K562 (cell line): ENCODE measurements around the gene CCNO. TPM values are rescaled to one million over a fixed set of nuclear protein-coding genes. Genes with fewer than 3 reads are reported as not detected.

Experiments
- ATAC-seq: fragments of 200-7000 bp; cut with Tn5 transposase; 3 replicates; pipeline ENCODE4 v1.9.1; 2020; ENCODE audit warnings: moderate library complexity
- BruUV-seq: library from RNA; stranded (reverse); fragments of 400-500 nt; replicated peaks from 2 replicates; lab custom pipeline; 2021; lab: Mats Ljungman, UMichigan
- CTCF ChIA-PET: fragments of 300-600 bp; formaldehyde crosslinking; extraction: SDS; loops from one replicate; lab custom pipeline; 2021; ENCODE audit warnings: low intra/inter-chr PET ratio; lab: Yijun Ruan, JAX
- POLR2A ChIA-PET: fragments of 300-600, 350-650 bp; sonication (Branson Sonifier 250); formaldehyde crosslinking; extraction: SDS; loops from one replicate; lab custom pipeline; 2021; ENCODE audit warnings: antibody characterized with exemption, inconsistent platforms; lab: Yijun Ruan, JAX
- DNase-seq, 4 experiments: peaks; one replicate each; pipeline versions ENCODE4 v3.0.0 to v3.0.0-alpha.2; 2011 to 2018; ENCODE audit warnings: low spot score in 3 of 4, mixed read lengths in 3 of 4; ENCODE audit errors: extremely low read depth in 1 of 4
- FAIRE-seq: peaks from 2 replicates; lab custom pipeline; 2011; peaks lifted over from hg19 to GRCh38; lab: Jason Lieb, UNC
- H2AFZ ChIP-seq: 2 replicates; pipeline ENCODE4 v1.6.0; 2011; ENCODE audit warnings: low read depth, low read length, control low read depth, inconsistent platforms
- H3K27ac ChIP-seq: fragments of 200-600 bp; 3 replicates; pipeline ENCODE4 v1.8.0; 2011; ENCODE audit warnings: low read depth, mild to moderate bottlenecking, control low read depth, inconsistent platforms, low read length, moderate library complexity, mixed read lengths; ENCODE audit errors: extremely low read depth
- H3K27me3 ChIP-seq, 2 experiments: fragments of 300-600 bp in 1 of 2; 2 replicates in 1 of 2; 3 replicates in 1 of 2; pipeline versions ENCODE4 v1.6.0 to v1.8.0; 2011; ENCODE audit warnings: inconsistent platforms in 2 of 2, low read length in 2 of 2, mild to moderate bottlenecking in 1 of 2, mixed read lengths in 1 of 2, moderate library complexity in 1 of 2; ENCODE audit not compliant: control insufficient read depth in 2 of 2, insufficient read depth in 2 of 2
- H3K36me3 ChIP-seq: fragments of 300-600 bp; 3 replicates; pipeline ENCODE4 v1.8.0; 2011; ENCODE audit warnings: mild to moderate bottlenecking, low read length, inconsistent platforms; ENCODE audit not compliant: control insufficient read depth, insufficient read depth
- H3K4me1 ChIP-seq, 2 experiments: fragments of 200-600 bp in 1 of 2; replicated peaks in 1 of 2; 2 replicates in 1 of 2; 3 replicates in 1 of 2; pipeline versions ENCODE4 v1.5.1 to v1.8.0; 2011; ENCODE audit warnings: inconsistent platforms in 2 of 2, low read length in 2 of 2, mild to moderate bottlenecking in 1 of 2, mixed read lengths in 1 of 2, moderate library complexity in 1 of 2; ENCODE audit not compliant: control insufficient read depth in 2 of 2, insufficient read depth in 2 of 2
- H3K4me2 ChIP-seq: 2 replicates; pipeline ENCODE4 v1.6.1; 2011; ENCODE audit warnings: low read length, control low read depth, inconsistent platforms, mixed read lengths; ENCODE audit not compliant: insufficient read depth
- H3K4me3 ChIP-seq: fragments of 200-600 bp; sonication (generic), shearing (Covaris generic); 2 replicates; pipeline ENCODE4 v1.5.1; 2016; ENCODE audit warnings: control low read depth, inconsistent platforms
- H3K79me2 ChIP-seq: fragments of 200-600 bp; 3 replicates; pipeline ENCODE4 v1.8.0; 2011; ENCODE audit warnings: low read length, inconsistent platforms; ENCODE audit not compliant: control insufficient read depth, insufficient read depth
- H3K9ac ChIP-seq, 2 experiments: 2 replicates each; pipeline versions ENCODE4 v1.6.0 to v1.6.1; 2011; ENCODE audit warnings: low read depth in 2 of 2, low read length in 2 of 2, control low read depth in 1 of 2, inconsistent platforms in 1 of 2, mild to moderate bottlenecking in 1 of 2, mixed read lengths in 1 of 2; ENCODE audit not compliant: insufficient read depth in 1 of 2
- H3K9me1 ChIP-seq: one replicate; pipeline ENCODE4 v1.6.0; 2011; ENCODE audit warnings: inconsistent platforms, mild to moderate bottlenecking, low read length, moderate library complexity; ENCODE audit not compliant: control insufficient read depth, insufficient read depth
- H3K9me3 ChIP-seq: replicated peaks from 2 replicates; pipeline ENCODE4 v1.5.1; 2011; ENCODE audit warnings: low read depth, low read length, inconsistent platforms; ENCODE audit not compliant: control insufficient read depth, insufficient read depth
- H4K20me1 ChIP-seq: replicated peaks from 2 replicates; pipeline ENCODE4 v1.6.1; 2011; ENCODE audit warnings: low read length, inconsistent platforms, mixed read lengths; ENCODE audit not compliant: control insufficient read depth, insufficient read depth
- CBFA2T3 ChIP-seq: fragments of 450-650 bp; IDR thresholded peaks from 2 replicates; pipeline ENCODE4 v1.6.1; 2017
- CCNT2 ChIP-seq: IDR thresholded peaks from 2 replicates; pipeline ENCODE4 v1.6.1; 2011; ENCODE audit warnings: borderline replicate concordance, low read depth, mild to moderate bottlenecking, moderate library complexity, mixed read lengths, low read length; ENCODE audit not compliant: insufficient read length; ENCODE audit errors: extremely low read depth
- ELF2 ChIP-seq: fragments of 250-450 bp; sonication (Bioruptor Pico); IDR thresholded peaks from 2 replicates; pipeline ENCODE4 v1.5.0; 2021; ENCODE audit warnings: mild to moderate bottlenecking
- FOXK1 ChIP-seq: sonication (generic); formaldehyde crosslinking; IDR thresholded peaks from 2 replicates; pipeline ENCODE4 v1.8.0; 2022; ENCODE audit warnings: missing genetic modification reagents, mild to moderate bottlenecking, borderline replicate concordance
- KAT7 ChIP-seq: sonication (generic); formaldehyde crosslinking; IDR thresholded peaks from 2 replicates; pipeline ENCODE4 v1.8.0; 2022; ENCODE audit warnings: missing genetic modification reagents, mild to moderate bottlenecking, borderline replicate concordance
- NR2C1 ChIP-seq, 2 experiments: fragments of 450-650 bp; IDR thresholded peaks; 2 replicates each; pipeline ENCODE4 v1.6.1; 2017; ENCODE audit warnings: mild to moderate bottlenecking in 2 of 2, antibody characterized with exemption in 1 of 2, inconsistent platforms in 1 of 2, missing compliant biosample characterization in 1 of 2, missing genetic modification characterization in 1 of 2
- TRIM24 ChIP-seq, 2 experiments: fragments of 450-650 bp; IDR thresholded peaks; 2 replicates each; pipeline ENCODE4 v1.6.1; 2016
- ZMIZ1 ChIP-seq, 2 experiments: fragments of 150-350 bp in 1 of 2; IDR thresholded peaks; 2 replicates each; pipeline ENCODE4 v1.6.1; 2012 to 2016; ENCODE audit warnings: low read depth in 2 of 2, low read length in 2 of 2, mild to moderate bottlenecking in 1 of 2, moderate library complexity in 1 of 2
- ZNF140 ChIP-seq: fragments of 250-450 bp; sonication (Bioruptor Pico); IDR thresholded peaks from 2 replicates; pipeline ENCODE4 v1.8.0; 2021; ENCODE audit warnings: moderate library complexity, mild to moderate bottlenecking, inconsistent platforms
- ZNF23 ChIP-seq: fragments of 250-450 bp; sonication (Bioruptor Pico); IDR thresholded peaks from 2 replicates; pipeline ENCODE4 v1.4.0; 2020; ENCODE audit warnings: mild to moderate bottlenecking
- ZNF263 ChIP-seq: sonication (generic); formaldehyde crosslinking; IDR thresholded peaks from 2 replicates; pipeline ENCODE4 v1.8.0; 2022; ENCODE audit warnings: mild to moderate bottlenecking, missing genetic modification reagents, borderline replicate concordance
- ZNF311 ChIP-seq: fragments of 250-450 bp; sonication (Bioruptor Pico); IDR thresholded peaks from 2 replicates; pipeline ENCODE4 v1.4.0; 2020; ENCODE audit warnings: mild to moderate bottlenecking, moderate library complexity
- WGBS: fragments of 100-300 bp; shearing (Covaris generic); methylation state at CpG from one replicate; pipeline ENCODE4 v1.1.6; 2016; ENCODE audit warnings: low coverage, mixed read lengths; ENCODE audit not compliant: insufficient coverage; ENCODE audit errors: missing lambda C conversion rate; 5-methylcytosine and 5-hydroxymethylcytosine counted together
- in situ Hi-C: fragments of 300-500 bp; cut with MboI; formaldehyde crosslinking; loops from 4 replicates; pipeline ENCODE4 v1.15.0; 2018; ENCODE audit warnings: inconsistent platforms, mixed read lengths
- intact Hi-C: fragments of 100-400 bp; cut with micrococcal nuclease; formaldehyde crosslinking; loops from 2 replicates; pipeline ENCODE4 v1.14.2; 2022
- polyA plus RNA-seq, 8 experiments: library from polyadenylated mRNA; depleted of rRNA in 4 of 8; stranded (reverse) in 5 of 8; unstranded in 3 of 8; fragments of >200 nt; fragmentation: Nextera tagmentation in 2 of 8; fragmentation: Illumina TruSeq in 1 of 8; extraction: Ambion mirVana in 2 of 8; extraction: Trizol in 1 of 8; gene quantifications; 2 replicates each; pipeline versions ENCODE4 v1.2.1 to v1.2.3, GENCODE V29; 2011 to 2014; ENCODE audit warnings: inconsistent platforms in 1 of 8, missing spikeins in 1 of 8
- total RNA-seq, 7 experiments: library from RNA; depleted of rRNA in 6 of 7; stranded (reverse); fragments of >200 nt in 6 of 7; fragmentation: Illumina TruSeq in 2 of 7; extraction: Trizol in 2 of 7; gene quantifications; 2 replicates each; pipeline versions ENCODE4 v1.2.1 to v1.2.3, GENCODE V29; 2011 to 2021; ENCODE audit warnings: low replicate concordance in 1 of 7
- TF ChIP-seq, protein P1 (sequence below): fragments of 250-450 bp; sonication (Bioruptor Pico); IDR thresholded peaks from 2 replicates; pipeline ENCODE4 v1.4.0; 2020; ENCODE audit warnings: mild to moderate bottlenecking, moderate library complexity, borderline replicate concordance

The CCNO gene
- total and polyA plus RNA-seq, 9 of the 15 experiments (the other 6 are each of a cell fraction or from before 2014, with no cell fraction given) = 0.08 to 3.1 (median 0.29) TPM

DNA sequence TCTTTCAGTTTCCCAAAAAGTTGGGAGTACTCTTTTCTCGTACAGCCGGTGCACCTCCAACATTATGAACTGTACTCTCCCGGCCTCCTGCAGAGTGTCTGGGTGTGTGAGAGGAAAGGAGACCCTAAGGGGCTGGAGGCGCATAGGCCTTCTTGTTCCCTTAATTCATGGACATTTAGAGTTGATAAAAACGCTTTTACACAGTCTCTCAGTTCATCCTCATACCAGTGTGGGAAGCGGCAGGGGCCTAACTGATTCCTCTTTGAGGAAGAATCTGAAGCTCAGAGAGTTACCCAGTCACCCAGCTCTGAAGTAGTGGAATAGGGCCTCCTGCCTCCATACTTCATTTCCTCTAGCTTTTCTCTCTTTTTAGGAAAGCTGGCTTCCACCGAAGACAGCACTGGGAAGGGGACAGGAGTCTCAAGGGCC is 9.6 kb downstream of the CCNO start:
- no peak overlapping the region for H2AFZ ChIP-seq
- H4K20me1 ChIP-seq = no peaks in the 10 kb centered on the region
- H3K4me2 ChIP-seq = no peak overlapping the region
- no peak overlapping the region for H3K9ac ChIP-seq
- ATAC-seq (no peak), DNase-seq (no peak), FAIRE-seq (no peak)
- no peaks in the 10 kb centered on the region for H3K9me3 ChIP-seq
- in situ Hi-C loops = no loop called here
- intact Hi-C loops = no loop called here
- peaks cover 3% of the 10 kb centered on the region for H3K9me1 ChIP-seq
- ChIA-PET POLR2A (no interaction called here), CTCF (no interaction called here)
- WGBS = 37% methylated on average over 7 of the region's 7 CpGs
- no peak overlapping the region for H3K27ac ChIP-seq
- no peak overlapping the region for H3K4me3 ChIP-seq
- no TSS peak for BruUV-seq
- peaks cover 6 to 31% of the 10 kb centered on the region in 2 experiments; a peak in 3 of 5 replicates for H3K4me1 ChIP-seq
- no peaks in the 10 kb centered on the region for H3K36me3 ChIP-seq
- no peaks in the 10 kb centered on the region for H3K79me2 ChIP-seq
- TF ChIP-seq ZNF311 (CRISPR knock-in tag) (no peak), KAT7 (CRISPR knock-in tag) (no peak), ZMIZ1 (IDR thresholded peaks at IDR 0.05; ENCODE audit: low read depth in 2 of 2, low read length in 2 of 2) (no peak), ZNF23 (no peak), ZNF263 (no peak), ELF2 (CRISPR knock-in tag) (no peak), TRIM24 (IDR thresholded peaks at IDR 0.05) (no peak), CBFA2T3 (no peak), ZNF140 (CRISPR knock-in tag) (no peak), NR2C1 (IDR thresholded peaks at IDR 0.05) (no peak), NR2C1 (tag; IDR thresholded peaks at IDR 0.05) (no peak), FOXK1 (CRISPR knock-in tag) (no peak), CCNT2 (no peak)
- TF ChIP-seq, protein P1, sequence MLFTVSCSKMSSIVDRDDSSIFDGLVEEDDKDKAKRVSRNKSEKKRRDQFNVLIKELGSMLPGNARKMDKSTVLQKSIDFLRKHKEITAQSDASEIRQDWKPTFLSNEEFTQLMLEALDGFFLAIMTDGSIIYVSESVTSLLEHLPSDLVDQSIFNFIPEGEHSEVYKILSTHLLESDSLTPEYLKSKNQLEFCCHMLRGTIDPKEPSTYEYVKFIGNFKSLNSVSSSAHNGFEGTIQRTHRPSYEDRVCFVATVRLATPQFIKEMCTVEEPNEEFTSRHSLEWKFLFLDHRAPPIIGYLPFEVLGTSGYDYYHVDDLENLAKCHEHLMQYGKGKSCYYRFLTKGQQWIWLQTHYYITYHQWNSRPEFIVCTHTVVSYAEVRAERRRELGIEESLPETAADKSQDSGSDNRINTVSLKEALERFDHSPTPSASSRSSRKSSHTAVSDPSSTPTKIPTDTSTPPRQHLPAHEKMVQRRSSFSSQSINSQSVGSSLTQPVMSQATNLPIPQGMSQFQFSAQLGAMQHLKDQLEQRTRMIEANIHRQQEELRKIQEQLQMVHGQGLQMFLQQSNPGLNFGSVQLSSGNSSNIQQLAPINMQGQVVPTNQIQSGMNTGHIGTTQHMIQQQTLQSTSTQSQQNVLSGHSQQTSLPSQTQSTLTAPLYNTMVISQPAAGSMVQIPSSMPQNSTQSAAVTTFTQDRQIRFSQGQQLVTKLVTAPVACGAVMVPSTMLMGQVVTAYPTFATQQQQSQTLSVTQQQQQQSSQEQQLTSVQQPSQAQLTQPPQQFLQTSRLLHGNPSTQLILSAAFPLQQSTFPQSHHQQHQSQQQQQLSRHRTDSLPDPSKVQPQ (CRISPR knock-in tag) = no peak
- peaks cover 0 to 14% of the 10 kb centered on the region in 2 experiments; a peak in 2 of 5 replicates for H3K27me3 ChIP-seq
